HG02973 (cell line): ENCODE measurements around the gene GPR35.

ENCODE experiments used
- ATAC-seq: cut with Tn5 transposase; IDR thresholded peaks from one replicate; pipeline ENCODE4 v1.9.1; 2021; ENCODE audit warnings: moderate library complexity; ENCODE audit not compliant: unreplicated experiment

The GPR35 gene

GRCh38 chr2:240588669-240589068 is 36.6 kb upstream of the GPR35 start:
- no peak for ATAC-seq

- no peak for ATAC-seq
Observed at GRCh38 chr2:240589375-240589774, 35.9 kb upstream of the GPR35 start.

- ATAC-seq: no peak
Observed at GRCh38 chr2:240589850-240590525, 35.3 kb upstream of the GPR35 start.

GRCh38 chr2:240590681-240591111 is 34.6 kb upstream of the GPR35 start:
- ATAC-seq: no peak

GRCh38 chr2:240591226-240591625 is 34.1 kb upstream of the GPR35 start:
- ATAC-seq: no peak

GRCh38 chr2:240591784-240592183 is 33.5 kb upstream of the GPR35 start:
- no peak for ATAC-seq

GRCh38 chr2:240593026-240593702 is 32.1 kb upstream of the GPR35 start:
- ATAC-seq: no peak

- ATAC-seq: no peak
Observed at GRCh38 chr2:240593703-240594451, 31.4 kb upstream of the GPR35 start.

GRCh38 chr2:240594511-240595380 is 30.5 kb upstream of the GPR35 start:
- no peak for ATAC-seq

GRCh38 chr2:240595381-240596079 is 29.8 kb upstream of the GPR35 start:
- no peak for ATAC-seq

- ATAC-seq: no peak
Observed at GRCh38 chr2:240596080-240596460, 29.2 kb upstream of the GPR35 start.

- ATAC-seq: no peak
Observed at GRCh38 chr2:240596491-240596931, 28.8 kb upstream of the GPR35 start.

- ATAC-seq: no peak
Observed at GRCh38 chr2:240597054-240597418, 28.2 kb upstream of the GPR35 start.

- no peak for ATAC-seq
Observed at GRCh38 chr2:240597419-240598181, 27.7 kb upstream of the GPR35 start.

- no peak for ATAC-seq
Observed at GRCh38 chr2:240598311-240598911, 26.9 kb upstream of the GPR35 start.

GRCh38 chr2:240599141-240599583 is 26.1 kb upstream of the GPR35 start:
- ATAC-seq: no peak

- ATAC-seq: no peak
Observed at GRCh38 chr2:240600451-240600961, 24.8 kb upstream of the GPR35 start.

GRCh38 chr2:240601061-240601830 is 24.0 kb upstream of the GPR35 start:
- ATAC-seq: no peak
